H54 (cell line): Measurements from ENCODE around the gene SERTM1.

Source experiments
- DNase-seq: peaks from one replicate; pipeline ENCODE4 v3.0.0; 2011; ENCODE audit warnings: low spot score, mixed read lengths; ENCODE audit not compliant: insufficient read length
- FAIRE-seq: peaks from 3 replicates; lab custom pipeline; 2011; peaks lifted over from hg19 to GRCh38; lab: Jason Lieb, UNC
- POLR2A ChIP-seq: IDR thresholded peaks from 2 replicates; pipeline ENCODE4 v1.6.1; 2011; ENCODE audit warnings: low read depth, mild to moderate bottlenecking, low read length

The SERTM1 gene

DNA sequence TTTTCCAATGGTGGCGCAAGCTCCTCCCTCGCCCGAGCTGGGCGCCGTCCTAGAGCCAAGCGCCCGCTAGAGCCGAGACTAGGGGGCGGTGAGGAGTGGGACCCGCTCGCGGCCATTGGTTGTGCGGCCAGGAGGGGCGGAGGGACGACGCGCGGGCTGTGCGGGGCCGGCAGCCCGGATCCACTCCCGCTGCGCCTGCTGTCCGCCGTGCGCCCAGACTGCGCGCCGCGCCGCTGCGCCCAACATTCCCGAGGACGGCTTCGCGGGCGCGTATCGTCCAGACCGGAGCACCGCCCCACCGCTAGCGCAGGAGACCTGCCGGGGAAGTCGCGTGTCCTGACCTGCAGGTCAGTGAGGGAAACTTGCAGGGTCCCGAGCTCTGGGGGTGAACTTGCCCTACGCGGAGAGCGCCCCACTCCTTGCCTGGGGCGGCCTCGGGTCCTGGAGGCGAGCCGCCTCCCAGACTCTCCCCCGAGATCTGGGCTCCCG lies at the start of gene SERTM1:
Gene SERTM1 (plus strand): TSS at position 183 of the 489 bp plus-strand sequence. CDS start 21,059 bp downstream, outside the sequence.
- FAIRE-seq (no peak), DNase-seq (no peak)
- no peak for TF ChIP-seq POLR2A

DNA sequence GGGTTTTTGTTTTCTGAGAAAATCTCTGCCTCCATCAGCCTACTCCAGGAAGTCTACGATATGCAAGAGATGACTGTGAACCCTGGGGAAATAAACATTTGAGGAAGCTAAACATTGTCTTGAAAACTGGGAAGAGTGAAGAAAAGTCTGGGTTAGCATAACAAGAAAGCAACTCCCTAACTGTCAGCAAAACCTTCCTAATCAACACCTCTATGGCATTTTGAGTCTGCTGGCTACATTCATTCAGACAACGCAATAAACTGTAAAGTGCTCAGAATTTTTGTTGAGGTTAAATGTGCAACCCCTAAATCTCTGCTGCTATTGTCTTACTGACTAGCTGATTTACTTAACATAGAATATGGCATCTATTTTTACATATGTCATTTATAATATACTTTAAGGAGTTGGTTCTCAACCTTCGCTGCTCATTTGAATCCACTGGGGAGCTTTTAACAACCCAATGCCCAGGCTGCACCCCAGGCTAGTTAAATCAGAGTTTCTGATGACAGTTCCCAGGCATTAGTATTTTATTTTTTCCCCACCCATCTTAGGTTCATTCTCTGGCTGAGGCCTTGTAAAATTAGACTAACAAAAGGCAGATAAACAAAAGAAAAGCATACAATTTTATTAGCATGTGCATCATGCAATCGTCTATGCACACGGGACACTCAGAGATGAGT lies 45.3 kb upstream of the SERTM1 start:
- TF ChIP-seq POLR2A, result no peak
- FAIRE-seq, result no peak
- DNase-seq, result no peak

DNA sequence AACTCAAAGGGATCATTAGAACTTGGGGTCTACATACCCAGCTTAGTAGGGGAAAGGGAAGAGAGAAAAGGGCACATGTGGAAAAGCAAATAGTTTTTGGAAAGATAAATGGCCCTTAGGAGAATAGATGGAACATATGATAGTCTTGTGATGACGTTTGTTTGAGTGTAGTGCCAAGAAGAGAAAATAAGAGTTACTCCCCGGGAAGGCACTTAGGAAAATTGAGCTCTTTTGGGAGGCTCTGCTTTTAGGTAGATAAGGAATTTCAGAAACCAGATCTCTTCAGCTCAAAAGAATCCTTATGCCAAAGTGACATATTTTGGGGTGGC lies 44.8 kb upstream of the SERTM1 start:
- no peak for DNase-seq
- no peak for FAIRE-seq
- TF ChIP-seq POLR2A, result no peak

DNA sequence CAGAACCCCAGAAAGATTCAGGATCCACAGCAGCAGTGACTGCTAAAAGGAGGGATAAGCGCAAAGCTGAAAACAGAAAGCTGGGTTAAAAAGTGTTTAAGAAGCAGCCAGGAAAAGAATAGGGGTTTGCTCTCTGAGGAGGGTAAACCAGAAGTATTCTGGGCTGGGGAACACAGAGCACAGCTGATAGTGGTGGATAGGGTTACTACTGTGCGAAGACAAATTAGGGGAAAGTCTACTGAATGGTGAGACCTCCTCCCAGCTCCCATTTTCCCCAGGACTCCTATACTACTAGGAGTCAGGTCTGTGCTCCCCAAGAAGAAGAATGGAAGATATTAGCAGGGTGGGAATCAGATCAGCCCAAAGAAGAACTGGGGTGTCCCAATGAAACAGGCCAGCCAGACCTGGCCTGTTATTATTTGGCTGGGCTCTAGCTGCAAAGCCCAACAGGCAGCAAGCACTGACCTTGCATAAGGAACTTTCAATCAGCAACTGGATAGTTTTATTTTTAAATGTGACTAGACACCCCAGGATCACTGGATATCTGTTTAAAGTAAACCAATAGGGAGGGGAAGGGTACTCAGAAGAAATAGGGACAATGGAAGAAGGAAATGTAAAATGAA lies 43.5 kb upstream of the SERTM1 start:
- DNase-seq (no peak), FAIRE-seq (no peak)
- TF ChIP-seq POLR2A, result no peak

- no peak for TF ChIP-seq POLR2A
- FAIRE-seq, result no peak
- DNase-seq, result no peak
Measured at GRCh38 chr13:36639610-36640009, 34.2 kb upstream of the SERTM1 start.

- no peak for TF ChIP-seq POLR2A
- DNase-seq (no peak), FAIRE-seq (no peak)
Measured at GRCh38 chr13:36650611-36651010, 23.2 kb upstream of the SERTM1 start.

DNA sequence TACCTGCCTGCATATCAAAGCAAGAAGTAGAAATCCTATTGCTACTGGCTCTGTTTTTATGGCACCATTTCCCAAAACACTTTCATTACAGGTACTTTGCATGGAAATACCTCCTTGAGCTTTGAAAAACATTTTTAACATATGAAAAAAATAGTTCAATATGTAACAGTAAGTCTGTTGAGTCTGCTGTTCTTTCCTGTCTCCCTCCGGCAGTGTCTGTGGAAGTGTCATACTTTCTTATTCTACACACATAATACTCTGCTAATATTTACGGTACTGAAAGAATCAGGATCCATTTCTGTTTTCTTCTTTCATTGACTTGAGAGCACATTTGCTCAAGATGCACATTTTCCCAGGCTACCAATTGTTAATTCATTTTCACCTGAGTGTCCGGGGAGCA lies 8.2 kb upstream of the SERTM1 start:
- FAIRE-seq (no peak), DNase-seq (no peak)
- TF ChIP-seq POLR2A, result no peak

GRCh38 chr13:36666477-36667229 lies 7.2 kb upstream of the SERTM1 start:
- no peak for FAIRE-seq

GRCh38 chr13:36668316-36668715 lies 5.5 kb upstream of the SERTM1 start:
- FAIRE-seq, result no peak
- TF ChIP-seq POLR2A, result no peak
- DNase-seq, result no peak

More at GRCh38 chr13:36666477-36667229, 7.2 kb upstream of the SERTM1 start:
- TF ChIP-seq POLR2A, result no peak
- DNase-seq, result no peak

GRCh38 chr13:36673352-36673751 lies 468 bp upstream of the SERTM1 start:
- FAIRE-seq (no peak), DNase-seq (no peak)
- no peak for TF ChIP-seq POLR2A

GRCh38 chr13:36674337-36675212 lies 755 bp downstream of the SERTM1 start:
- FAIRE-seq (no peak), DNase-seq (no peak)
- TF ChIP-seq POLR2A, result no peak

GRCh38 chr13:36675213-36675536 lies 1.4 kb downstream of the SERTM1 start:
- TF ChIP-seq POLR2A, result no peak
- FAIRE-seq (no peak), DNase-seq (no peak)

- TF ChIP-seq POLR2A, result no peak
- FAIRE-seq (no peak), DNase-seq (no peak)
Measured at GRCh38 chr13:36680913-36681312, 7.1 kb downstream of the SERTM1 start.

- TF ChIP-seq POLR2A, result no peak
- DNase-seq (no peak), FAIRE-seq (no peak)
Measured at GRCh38 chr13:36681894-36682624, 8.2 kb downstream of the SERTM1 start.
